NCI-H2029 (cell line): ENCODE data around the gene SRA1.
A peak's percentile ranks its signal among the peaks of the same experiment; 100 is the strongest.
"Not testable (repeated sequence)": the region's sequence is repeated elsewhere in the genome, so short reads cannot be mapped to it uniquely, and the experiment has no call there.

Experiments used
- DNase-seq: peaks from one replicate; lab custom pipeline; 2025; lab: John Stamatoyannopoulos, UW

SRA1 gene

DNA sequence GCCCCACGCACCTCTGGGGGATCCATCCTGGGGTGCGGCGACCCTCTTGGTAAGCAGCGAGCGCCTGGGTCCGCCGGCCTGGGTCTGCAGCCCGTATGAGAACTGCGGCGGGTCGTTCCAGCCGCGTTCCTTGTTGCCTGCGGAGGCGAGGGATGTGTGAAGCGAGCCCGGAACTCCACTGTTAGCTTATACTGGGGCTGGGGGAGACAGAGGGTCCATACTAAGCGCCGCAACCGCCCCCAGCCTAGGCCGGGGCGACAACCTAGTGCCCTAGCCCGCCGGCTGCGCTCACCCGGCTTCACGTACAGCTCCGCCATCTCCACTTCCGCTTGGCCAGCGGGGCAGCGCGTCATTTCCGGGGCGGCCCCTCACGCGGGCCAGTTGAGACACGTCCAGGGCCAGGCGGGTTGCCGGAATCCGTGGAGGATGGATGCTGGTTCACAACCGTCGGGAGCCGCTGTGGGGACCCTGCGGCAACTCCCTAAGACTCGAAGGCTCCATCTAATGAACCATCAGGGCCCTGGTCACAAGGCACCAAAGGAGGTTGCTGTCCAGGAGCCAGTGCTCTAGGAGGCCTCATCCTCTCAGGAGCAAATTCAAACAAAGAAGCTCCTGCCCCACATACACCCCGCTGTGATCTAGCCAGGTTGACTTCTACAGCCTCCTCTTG lies at the start of gene SRA1:
Gene SRA1 (minus strand): TSS at position 338 of the 670 bp plus-strand sequence. CDS start 21 bp downstream, at position 317.
- DNase-seq: peak; percentile 87

DNA sequence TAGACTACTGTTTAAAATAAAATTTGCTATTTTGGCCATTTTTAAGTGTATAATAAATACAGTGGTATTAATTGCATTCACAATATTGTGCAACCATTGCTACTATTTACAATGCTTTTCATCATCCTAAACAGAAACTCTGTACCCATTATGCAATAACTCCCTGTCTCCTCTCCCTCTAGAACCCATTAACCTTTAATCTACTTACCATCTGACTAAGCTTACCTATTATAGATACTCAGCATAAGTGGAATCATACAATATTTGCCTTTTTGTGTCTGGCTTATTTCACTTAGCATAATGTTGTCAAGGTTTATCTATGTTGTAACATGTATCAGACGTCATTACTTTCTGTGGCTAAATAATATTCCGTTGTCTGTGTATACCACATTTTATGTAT lies 49.8 kb upstream of the SRA1 start:
- no peak for DNase-seq

DNA sequence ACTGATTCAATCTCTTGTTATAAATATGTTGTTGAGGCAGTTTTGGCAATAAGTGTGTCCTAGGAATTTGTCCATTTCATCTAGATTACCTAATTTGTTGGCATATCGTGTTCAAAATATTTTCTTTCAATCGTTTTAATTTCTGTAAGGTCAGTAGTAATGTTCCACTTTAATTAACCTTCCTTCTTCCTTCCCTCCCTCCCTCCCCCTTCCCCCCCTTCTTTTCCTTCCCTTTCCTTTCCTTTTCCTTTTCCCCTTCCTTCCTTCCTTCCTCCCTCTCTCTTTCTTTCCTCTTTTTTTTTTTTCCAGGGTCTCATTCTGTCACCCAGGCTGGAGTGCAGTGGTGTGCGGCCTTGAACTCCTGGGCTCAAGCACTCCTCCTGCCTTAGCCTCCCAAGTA lies 48.6 kb upstream of the SRA1 start:
- no peak for DNase-seq

DNA sequence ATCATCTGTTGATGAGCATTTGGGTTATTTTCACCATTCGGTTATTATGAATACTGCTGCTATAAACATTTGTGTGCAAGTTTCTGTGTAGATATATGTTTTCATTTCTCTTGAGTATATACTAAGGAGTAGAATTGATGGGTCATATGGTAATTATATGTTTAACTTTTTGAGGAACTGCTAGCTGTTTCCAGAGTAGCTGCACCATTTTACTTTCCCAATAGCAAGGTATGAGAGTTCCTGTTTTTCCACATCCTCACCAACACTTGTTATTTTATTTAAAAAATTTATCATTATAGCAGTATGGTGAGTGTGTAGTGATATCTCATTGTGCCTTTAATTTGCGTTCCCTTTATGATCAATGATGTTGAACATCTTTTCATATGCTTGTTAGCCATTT lies 46.5 kb upstream of the SRA1 start:
- no peak for DNase-seq

DNA sequence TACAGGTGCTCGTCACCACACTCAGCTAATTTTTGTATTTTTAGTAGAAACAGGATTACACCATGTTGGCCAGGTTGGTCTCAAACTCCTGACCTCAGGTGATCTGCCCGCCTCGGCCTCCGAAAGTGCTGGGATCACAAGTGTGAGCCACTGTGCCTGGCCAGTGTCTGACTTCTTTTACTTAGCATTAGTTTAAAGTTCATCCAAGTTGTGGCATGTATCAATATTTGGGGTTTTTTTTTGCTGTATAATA lies 46.1 kb upstream of the SRA1 start:
- not testable (repeated sequence) for DNase-seq

DNA sequence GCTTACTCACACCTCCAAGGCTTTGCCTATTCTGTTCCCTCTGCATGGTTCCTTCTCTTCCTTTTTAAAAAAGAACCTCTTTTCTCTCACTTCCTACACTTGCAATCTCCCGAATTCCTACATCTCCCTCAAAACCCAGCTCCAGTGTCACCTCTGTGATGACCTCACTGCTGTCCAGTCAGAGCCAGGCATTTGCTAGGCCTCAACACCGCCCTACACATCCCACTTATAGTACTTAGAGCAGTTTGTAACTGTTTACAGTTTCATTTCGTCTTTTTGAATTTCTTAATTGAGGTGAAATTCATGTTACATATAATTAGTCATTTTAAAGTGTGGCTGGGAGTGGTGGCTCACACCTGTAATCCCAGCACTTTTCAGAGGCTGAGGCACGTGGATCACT lies 44.9 kb upstream of the SRA1 start:
- DNase-seq: no peak

DNA sequence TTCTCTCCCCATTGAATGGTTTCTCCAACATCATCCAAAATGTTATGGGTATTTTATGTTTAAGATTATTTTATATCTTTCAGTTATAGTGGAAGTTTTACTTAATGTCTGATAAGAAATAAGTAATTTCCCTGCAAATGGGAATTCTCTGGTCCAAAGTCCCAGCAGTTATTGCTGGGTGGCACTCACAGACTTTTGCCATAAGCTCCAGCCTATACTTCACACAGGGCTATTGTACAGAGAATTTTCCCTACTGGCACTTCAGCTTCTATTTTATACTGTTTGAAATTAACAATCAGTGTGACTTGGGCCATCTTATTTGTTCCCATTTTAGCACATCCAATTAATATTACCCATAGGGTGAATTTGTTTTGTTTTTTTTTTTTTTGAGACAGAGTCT lies 42.8 kb upstream of the SRA1 start:
- no peak for DNase-seq

DNA sequence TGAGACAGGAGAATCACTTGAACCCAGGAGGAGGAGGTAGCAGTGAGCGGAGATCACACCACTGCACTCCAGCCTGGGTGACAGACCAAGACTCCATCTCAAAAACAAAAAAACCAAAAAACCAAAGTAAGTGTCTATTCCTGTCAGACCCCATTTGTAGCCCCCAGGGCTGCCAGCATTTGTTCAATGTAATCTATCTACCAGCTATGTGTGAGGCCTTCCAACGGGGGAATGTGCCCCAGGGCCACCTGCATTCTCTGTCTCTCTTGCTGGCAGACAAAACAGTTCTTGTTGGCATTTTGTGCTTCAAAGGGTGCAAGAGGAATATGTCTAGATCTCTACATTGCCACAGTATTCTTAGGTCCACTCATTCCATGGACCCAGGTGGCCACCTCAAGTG lies 41.6 kb upstream of the SRA1 start:
- no peak for DNase-seq

DNA sequence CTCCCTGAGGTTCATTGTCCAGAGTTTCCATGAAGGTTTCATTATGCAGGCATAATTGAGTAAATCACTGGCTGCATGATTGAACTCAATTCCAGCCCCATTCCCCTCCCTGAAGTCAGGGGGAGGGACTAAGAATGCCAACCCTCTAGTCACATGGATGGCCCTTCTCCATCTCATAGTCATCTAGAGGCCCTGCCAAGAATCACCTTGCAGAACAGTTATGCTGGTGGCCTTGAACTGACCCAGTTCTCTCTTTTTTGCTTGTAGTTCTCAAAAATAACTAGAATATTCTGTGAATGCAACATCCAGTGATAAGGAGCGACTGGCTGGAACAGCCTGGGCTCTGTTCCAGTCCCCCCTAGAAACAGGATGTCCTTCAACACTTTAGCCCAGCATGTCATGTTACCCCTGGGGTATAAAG lies 39.1 kb upstream of the SRA1 start:
- no peak for DNase-seq

DNA sequence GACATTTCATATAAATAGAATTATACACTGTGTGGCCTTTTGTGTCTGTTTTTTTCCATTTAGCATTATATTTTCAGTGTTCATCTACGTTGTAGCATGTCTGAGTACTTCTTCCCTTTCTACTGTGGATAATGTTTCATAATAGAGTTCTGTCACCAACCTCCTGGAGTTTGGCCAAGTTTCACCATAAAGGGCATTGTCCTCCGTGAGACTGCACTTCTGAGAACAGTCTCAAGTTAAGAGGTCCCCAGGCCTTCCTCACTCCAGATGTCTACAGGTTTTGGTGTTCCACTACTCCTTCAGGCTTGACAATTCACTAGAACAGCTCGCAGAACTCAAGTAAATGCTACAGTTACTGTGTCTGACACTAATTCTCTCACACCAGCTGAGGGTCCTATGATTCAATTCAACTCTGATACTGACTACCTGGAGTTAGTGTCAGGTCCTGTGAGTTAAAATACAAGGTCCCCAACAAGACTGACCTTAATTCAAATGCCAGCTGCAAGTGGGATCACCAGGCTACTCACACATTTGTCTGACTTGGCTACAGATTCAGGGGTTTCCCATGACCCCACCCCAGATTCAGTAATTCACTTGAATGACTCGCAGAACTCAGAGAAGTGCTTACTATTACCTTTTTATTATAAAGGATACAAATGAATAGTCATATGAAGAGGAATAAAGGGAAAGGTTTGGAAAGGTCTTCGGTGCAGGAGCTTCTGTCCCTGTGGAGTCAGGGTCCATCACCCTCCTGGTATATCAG lies 38.4 kb upstream of the SRA1 start:
- peak; percentile 36 for DNase-seq

DNA sequence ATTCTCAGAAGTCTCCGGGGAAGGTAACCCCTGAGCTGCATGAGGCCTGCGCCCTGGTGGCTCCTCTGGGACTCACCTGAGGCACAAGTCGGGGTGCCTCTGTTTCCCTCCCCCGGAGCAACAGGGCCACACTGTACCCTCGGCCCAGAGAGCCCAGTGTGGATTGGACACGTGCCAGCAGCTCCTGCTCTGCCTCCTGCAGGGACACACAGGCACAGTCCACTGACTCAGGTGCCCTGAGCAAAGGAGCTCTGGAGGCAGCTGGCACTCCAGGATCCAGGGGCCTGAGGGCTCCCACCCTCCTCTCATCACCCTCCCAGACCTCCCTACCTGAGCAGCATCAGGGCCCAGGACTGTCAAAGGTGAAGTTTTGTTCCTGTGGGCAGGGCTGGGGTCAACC lies 36.9 kb upstream of the SRA1 start:
- no peak for DNase-seq

DNA sequence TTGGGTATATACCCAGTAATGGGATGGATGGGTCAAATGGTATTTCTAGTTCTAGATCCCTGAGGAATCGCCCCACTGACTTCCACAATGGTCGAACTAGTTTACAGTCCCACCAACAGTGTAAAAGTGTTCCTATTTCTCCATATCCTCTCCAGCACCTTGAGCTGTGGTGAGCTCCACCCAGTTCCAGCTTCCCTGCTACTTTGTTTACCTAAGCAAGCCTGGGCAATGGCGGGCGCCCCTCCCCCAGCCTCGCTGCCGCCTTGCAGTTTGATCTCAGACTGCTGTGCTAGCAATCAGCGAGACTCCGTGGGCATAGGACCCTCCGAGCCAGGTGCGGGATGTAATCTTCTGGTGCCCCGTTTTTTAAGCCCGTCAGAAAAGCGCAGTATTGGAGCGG lies 35.8 kb upstream of the SRA1 start:
- not testable (repeated sequence) for DNase-seq

DNA sequence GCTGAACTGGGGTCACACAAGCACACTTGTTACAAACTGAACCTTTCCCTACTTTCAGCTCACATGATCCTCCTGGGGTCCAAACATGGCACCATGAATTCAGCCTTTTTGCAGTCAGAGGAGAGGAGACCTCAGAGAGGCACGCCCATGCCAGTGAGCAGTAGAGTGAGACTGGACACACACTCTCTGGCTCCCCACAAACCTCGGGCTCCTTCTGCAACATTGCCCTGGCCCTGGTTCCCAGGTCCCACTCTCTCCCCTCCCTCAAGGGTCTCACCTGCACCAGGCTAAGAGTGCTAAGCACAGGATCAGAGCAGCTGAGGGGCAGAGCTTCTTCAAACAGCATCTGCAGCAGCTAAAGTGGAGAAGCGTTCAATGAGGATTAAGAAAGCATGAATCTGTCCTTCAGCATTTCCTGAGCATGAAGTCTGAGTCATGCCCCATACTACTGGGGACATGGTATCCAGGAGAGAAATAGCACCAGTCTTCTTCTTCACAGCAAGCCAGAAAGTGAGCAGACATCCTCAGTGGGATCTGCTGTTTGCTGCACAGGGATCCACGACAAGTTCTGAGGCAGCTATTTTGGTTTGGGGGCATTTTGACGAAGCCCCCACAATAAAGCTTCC lies 34.6 kb upstream of the SRA1 start:
- no peak for DNase-seq

DNA sequence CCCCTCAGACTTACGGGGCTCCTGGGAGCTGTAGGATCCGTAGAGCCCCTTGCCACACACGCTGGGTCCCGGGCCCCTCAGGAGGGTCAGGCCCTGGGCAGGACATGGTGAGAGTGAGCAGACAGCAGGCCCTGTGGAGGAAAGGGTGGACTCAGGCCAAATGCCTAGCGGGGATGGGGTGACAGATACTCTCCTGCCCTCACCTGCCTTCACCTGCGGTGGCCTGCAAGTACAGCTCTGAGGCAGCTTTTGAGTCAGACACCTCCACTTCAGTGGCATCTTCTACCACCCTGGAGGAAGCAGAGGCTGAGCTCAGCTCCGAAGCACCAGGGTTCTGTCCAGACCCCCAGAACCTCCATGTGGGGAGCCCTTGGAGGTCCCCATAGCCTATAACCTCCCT lies 33.6 kb upstream of the SRA1 start:
- DNase-seq: no peak

DNA sequence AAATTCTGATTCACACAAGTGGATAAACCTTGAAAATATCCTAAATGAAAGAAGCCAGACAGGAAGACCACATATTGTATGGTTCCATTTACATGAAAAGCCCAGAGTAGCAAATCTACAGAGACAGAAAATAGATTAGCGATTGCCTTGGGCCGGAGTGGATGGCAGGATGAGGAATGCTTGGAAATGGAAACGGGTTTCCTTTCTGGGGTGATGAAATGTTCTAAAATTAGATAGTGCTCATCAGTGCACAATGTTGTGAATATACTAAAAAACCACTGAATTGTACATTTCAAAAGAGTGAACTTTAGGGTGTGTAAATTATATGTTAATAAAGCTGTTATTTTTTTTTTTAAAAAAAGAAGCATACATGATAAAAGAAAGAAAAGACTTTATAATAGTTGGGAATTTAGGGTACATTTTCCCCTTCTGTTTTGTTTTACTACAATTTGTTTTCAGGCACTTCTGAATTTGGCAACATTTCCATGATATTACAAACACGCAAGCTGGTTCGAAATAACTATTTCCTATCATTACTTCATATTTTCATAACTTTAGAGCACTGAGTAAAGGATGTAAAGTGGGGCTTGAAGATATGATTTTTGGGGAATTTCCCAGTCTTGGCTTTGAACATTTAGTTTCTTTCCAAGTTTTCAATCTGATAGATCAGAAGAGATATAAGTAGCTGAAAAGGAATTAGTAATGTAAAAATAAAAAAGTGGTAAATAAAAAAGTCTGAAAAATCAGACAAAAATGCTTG lies 31.2 kb upstream of the SRA1 start:
- no peak for DNase-seq

DNA sequence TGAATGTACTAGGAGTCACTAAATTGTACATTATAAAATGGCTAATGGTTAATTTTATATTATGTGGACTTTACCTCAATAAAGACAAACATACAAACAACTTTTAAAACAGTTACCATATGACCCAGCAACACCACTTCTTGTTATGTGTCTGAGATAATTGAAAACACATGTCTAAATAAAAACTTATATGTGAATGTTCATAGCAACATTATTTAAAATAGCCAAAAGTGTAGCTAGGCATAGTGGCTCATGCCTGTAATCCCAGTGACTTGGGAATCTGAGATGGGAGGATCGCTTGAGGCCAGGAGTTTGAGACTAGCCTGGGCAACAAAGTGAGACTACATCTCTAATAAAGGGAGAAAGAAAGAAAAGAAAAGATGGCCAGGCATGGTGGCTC lies 30.2 kb upstream of the SRA1 start:
- DNase-seq: no peak

DNA sequence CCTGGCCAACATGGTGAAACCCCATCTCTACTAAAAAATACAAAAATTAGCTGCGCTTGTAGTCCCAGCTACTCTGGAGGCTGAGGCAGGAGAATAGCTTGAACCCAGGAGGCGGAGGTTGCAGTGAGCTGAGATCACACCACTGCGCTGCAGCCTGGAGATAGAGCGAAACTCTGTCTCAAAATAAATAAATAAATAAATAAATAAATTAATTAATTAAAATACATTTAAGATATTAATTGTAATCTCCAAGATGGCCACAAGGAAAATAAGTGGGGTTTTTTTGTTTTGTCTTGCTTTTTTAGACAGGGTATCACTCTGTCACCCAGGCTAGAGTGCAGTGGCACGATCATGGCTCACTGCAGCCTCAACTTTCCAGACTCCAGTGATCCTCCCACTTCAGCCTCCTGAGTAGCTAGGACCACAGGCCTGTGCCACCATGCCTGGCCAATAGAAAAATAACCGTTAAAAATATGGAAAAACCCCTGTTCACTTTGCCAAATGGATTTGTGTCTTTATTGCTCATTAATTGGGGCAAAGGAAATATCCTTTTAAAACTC lies 22.0 kb upstream of the SRA1 start:
- DNase-seq: not testable (repeated sequence)

DNA sequence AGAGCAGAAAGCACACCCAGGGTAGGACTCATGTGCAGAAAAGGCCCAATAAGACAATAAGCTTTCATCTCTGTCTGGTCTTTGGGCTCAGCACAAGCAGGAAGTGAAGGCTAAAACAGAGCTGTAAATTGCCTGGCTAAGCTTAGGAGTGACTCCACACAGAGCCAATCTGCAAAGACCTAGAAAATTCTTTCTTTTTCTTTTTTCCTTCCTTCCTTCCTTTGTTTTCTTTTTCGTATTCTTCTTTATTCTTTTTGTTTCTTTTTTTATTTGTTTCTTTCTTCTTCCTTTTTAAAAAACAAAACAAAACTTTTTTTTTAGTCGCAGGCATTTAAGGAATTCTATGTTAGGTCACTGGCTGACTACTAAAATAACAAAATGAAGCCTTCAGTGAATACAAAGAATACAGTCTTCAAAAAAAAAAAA lies 19.5 kb upstream of the SRA1 start:
- DNase-seq: no peak

DNA sequence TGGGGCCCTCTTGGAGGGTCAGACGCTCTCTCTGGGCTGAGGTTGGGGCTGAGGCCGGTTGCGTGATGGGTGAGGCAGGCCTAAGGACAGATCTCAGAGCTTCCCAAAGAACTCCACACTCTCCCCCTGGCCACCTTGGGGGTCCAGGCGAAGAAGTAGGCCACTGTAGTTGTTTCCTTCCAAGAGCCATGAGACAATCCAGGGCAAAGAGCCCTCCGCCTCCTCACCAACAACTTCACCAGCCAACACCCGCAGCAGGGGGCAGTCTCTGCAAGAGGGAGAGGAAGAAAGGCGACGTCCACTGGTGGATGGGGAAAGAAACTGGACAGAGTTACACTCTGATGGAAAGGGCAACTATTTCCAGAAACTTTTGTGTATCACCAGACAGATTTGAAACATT lies 18.0 kb upstream of the SRA1 start:
- DNase-seq: no peak

DNA sequence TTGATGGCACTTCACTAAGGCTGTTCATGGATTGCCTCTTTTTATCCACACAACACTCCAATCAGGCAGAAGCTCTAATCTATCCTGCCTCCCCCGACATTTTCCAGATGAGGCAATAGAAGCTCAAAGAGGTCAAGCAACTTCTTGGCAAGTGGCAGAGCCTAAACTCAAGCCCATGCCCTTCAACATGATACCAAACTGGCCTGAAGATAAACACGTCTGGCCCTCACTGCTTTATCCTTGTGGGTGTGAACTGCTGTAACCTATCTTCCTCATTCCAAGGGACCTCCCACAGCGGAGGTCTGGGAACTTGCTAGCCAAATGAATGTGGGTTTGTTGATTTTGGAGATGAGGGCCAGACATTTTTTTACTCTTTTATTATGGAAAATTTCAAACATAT lies 16.9 kb upstream of the SRA1 start:
- DNase-seq: no peak

DNA sequence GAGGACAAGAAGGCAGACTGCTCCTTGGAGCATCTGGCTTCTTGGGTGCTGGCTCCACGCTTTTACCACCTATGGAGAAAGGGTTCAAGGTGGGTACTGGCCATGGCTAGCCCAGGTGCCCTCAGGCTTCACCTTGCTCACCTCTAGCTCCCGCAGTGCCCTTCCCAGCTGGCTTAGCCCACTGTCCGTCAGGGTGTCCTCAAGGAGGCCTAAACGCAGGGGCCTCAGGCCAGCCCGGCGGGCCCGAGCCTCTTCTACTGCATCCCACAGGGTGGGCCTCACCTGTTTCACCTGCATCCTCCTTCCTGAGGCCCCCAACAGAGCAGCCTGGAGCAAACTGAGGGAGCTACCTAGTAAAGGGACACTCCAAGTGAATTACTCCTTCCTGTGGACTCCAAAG lies 16.4 kb upstream of the SRA1 start:
- no peak for DNase-seq

DNA sequence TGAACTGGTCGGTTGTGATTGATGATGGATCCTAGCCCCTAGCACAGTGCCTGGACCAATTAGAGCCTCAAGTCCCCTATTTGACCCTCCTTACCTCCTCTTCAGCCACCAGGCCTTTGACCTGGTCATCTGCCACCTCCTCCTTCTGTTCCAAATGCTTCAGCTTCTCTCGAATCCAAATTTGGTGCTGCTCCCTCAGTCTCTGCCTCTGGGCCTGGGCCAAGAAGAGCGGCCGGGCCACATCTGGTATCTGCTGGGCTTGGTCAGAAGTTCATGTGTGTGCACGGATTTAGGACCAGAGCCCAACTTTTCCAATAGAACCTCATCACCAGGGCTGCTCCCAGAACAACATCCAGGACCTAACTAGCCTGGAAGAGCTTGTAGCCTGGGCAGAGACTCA lies 13.8 kb upstream of the SRA1 start:
- DNase-seq: no peak

DNA sequence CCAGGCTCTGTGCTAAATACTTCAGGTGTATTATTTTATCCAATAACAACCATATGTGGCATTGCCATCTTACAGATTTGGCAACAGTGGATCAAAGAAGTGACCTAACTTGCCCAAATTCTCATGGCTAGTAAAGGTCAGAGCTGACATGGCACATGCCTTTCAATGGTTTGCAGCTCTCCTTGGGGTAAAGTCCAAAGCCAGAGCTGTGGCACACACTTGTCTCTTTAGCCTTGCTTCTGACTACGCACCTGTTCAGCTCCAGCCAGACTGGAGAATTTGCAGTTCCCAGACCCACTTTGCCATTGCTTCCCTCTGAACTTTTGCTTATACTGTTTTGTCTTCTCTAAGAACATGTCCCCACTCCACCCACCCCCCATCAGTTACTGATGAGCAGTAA lies 13.2 kb upstream of the SRA1 start:
- DNase-seq: no peak
